Measurements from ENCODE around the gene CIBAR2. TPM values are rescaled to one million over a fixed set of nuclear protein-coding genes. Genes with fewer than 3 reads are reported as not detected.

CIBAR2 gene
- total and polyA plus RNA-seq, 9 of the 15 experiments (the other 6 are each of a cell fraction or from before 2014, with no cell fraction given): not detected

GRCh38 chr16:85137323-85138072, 25.2 kb upstream of the CIBAR2 start (continued):
- TF ChIP-seq GATAD2B (IDR thresholded peaks at IDR 0.05; ENCODE audit: borderline replicate concordance) (no peak), SMAD2 (IDR thresholded peaks at IDR 0.05; ENCODE audit: low read depth, low read length) (no peak), NBN (IDR thresholded peaks at IDR 0.05; ENCODE audit: low read depth) (peak; percentile 45; the same call in 1 of the 2 replicates), SP1 (CRISPR knock-in tag; IDR thresholded peaks at IDR 0.05) (0 out of 2 replicates have a peak, but pooled peaks have one; percentile 36), EP300 (IDR thresholded peaks at IDR 0.05; ENCODE audit: low read length) (0 out of 2 replicates have a peak, but pooled peaks have one; percentile 6), POU5F1 (IDR thresholded peaks at IDR 0.05; ENCODE audit: borderline replicate concordance, low read depth, low read length, partially characterized antibody) (no peak), HDGF (IDR thresholded peaks at IDR 0.05) (no peak), ZNF124 (CRISPR knock-in tag; IDR thresholded peaks at IDR 0.05) (no peak), ZNF785 (CRISPR knock-in tag; IDR thresholded peaks at IDR 0.05) (no peak), MAFF (IDR thresholded peaks at IDR 0.05; ENCODE audit: low read length) (no peak), SRSF3 (IDR thresholded peaks at IDR 0.05; ENCODE audit: insufficient read depth, low read length) (no peak), ZNF224 (CRISPR knock-in tag; IDR thresholded peaks at IDR 0.05) (no peak), FOXJ3 (CRISPR knock-in tag; IDR thresholded peaks at IDR 0.05) (no peak), HINFP (tag; conservative IDR thresholded peaks at IDR 0.05; ENCODE audit: low read depth) (peak; percentile 89)
- TF ChIP-seq, protein P1, sequence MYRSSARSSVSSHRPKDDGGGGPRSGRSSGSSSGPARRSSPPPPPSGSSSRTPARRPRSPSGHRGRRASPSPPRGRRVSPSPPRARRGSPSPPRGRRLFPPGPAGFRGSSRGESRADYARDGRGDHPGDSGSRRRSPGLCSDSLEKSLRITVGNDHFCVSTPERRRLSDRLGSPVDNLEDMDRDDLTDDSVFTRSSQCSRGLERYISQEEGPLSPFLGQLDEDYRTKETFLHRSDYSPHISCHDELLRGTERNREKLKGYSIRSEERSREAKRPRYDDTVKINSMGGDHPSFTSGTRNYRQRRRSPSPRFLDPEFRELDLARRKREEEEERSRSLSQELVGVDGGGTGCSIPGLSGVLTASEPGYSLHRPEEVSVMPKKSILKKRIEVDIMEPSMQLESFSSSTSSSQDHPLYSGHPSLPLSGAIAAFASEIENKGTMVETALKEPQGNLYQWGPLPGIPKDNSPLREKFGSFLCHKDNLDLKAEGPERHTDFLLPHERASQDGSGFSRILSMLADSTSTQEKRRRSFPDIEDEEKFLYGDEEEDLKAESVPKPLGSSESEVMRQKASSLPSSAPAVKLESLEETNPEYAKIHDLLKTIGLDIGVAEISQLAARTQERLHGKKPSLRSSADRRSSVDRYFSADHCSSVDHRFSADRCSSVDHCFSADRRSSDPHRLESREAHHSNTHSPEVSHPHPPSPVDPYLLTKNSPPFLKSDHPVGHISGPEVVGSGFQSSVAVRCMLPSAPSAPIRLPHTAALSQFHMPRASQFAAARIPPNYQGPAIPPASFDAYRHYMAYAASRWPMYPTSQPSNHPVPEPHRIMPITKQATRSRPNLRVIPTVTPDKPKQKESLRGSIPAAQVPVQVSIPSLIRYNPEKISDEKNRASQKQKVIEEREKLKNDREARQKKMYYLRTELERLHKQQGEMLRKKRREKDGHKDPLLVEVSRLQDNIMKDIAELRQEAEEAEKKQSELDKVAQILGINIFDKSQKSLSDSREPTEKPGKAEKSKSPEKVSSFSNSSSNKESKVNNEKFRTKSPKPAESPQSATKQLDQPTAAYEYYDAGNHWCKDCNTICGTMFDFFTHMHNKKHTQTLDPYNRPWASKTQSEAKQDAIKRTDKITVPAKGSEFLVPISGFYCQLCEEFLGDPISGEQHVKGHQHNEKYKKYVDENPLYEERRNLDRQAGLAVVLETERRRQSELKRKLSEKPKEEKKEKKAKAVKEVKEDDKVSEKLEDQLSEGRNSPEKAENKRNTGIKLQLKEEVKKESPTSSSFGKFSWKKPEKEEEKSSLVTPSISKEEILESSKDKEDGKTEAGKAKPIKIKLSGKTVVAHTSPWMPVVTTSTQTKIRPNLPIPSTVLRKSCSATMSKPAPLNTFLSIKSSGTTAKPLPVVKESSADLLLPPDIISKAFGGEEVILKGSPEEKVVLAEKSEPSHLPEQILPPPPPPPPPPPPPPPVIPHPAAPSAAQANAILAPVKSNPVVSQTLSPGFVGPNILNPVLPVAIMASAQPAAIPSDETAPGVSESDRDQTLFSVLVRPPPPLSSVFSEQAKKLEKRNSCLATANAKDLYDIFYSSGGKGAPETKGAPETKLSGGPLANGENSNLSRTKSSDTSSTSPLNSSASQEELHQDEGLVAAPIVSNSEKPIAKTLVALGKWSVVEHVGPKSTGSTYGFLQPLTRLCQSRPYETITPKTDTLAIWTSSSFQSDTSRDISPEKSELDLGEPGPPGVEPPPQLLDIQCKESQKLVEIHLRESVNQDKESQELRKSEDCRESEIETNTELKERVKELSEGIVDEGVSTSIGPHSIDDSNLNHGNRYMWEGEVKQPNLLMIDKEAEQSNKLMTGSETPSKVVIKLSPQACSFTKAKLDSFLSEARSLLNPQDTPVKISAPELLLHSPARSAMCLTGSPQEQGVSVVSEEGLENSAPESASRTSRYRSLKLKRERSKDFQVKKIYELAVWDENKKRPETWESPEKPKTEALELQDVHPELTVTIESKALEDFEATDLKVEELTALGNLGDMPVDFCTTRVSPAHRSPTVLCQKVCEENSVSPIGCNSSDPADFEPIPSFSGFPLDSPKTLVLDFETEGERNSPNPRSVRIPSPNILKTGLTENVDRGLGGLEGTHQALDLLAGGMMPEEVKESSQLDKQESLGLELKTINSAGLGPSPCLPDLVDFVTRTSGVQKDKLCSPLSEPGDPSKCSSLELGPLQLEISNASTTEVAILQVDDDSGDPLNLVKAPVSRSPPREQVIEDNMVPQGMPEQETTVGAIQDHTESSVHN (IDR thresholded peaks at IDR 0.05; ENCODE audit: borderline replicate concordance in 1 of 2, low read depth in 1 of 2): 0 out of 4 replicates have a peak, but pooled peaks of 1 of the 2 experiments have one; percentile 43

Measured in K562 (cell line).